ENCODE data around the gene ZFAND3. TPM values are rescaled to one million over a fixed set of nuclear protein-coding genes. Genes with fewer than 3 reads are reported as not detected.

The ZFAND3 gene
- total and polyA plus RNA-seq, 2 donors (not counting 3 experiments of a cell fraction or from before 2014, with no cell fraction given): 15.4 to 54.2 TPM

- no peaks in the 10 kb centered on the region for H3K9me1 ChIP-seq (replicated peaks; ENCODE audit: control insufficient read depth, extremely low read depth, insufficient read depth, low read length)
- no peaks in the 10 kb centered on the region for H3K9me3 ChIP-seq (replicated peaks; ENCODE audit: control insufficient read depth, insufficient read depth, low read length)
- no peaks in the 10 kb centered on the region for H4K20me1 ChIP-seq (replicated peaks; ENCODE audit: control insufficient read depth, extremely low read depth, insufficient read depth, low read length)
- no peak overlapping the region for H2AFZ ChIP-seq (ENCODE audit: low read depth, low read length)
- H3K36me3 ChIP-seq (ENCODE audit: control insufficient read depth in 2 of 2, extremely low read depth in 1 of 2, insufficient read depth in 2 of 2, low read length in 2 of 2): no peaks in the 10 kb centered on the region
- no peaks in the 10 kb centered on the region for H3K79me2 ChIP-seq (ENCODE audit: control insufficient read depth, insufficient read depth, low read length)
- H3K9ac ChIP-seq (replicated peaks; ENCODE audit: extremely low read depth, insufficient read depth, low read length): no peak overlapping the region
- no peak for DNase-seq (ENCODE audit: low read depth, low spot score)
- intact Hi-C loops (cut with micrococcal nuclease): no loop called here
- no peak overlapping the region for H3K4me3 ChIP-seq (replicated peaks in 1 of 3; ENCODE audit: insufficient read depth in 1 of 3, low read depth in 1 of 3, low read length in 3 of 3)
- POLR2A ChIA-PET: no interaction called here
- no peak overlapping the region for H3K27ac ChIP-seq (ENCODE audit: insufficient read depth, low read depth, low read length)
- CTCF ChIA-PET: interaction anchor here (1.9 kb wide), 1 partner anchor 325 kb away, joined by 7 read pairs; no protein-coding TSS in a partner anchor
- BruUV-seq (replicated peaks): no TSS peak
- no peak for FAIRE-seq
- TF ChIP-seq MAX (IDR thresholded peaks at IDR 0.05; ENCODE audit: insufficient read depth, insufficient read length) (no peak), FOS (IDR thresholded peaks at IDR 0.05; ENCODE audit: borderline replicate concordance, insufficient read depth, low read length) (no peak), JUN (IDR thresholded peaks at IDR 0.05; ENCODE audit: borderline replicate concordance, insufficient read depth, insufficient read length, low read depth) (no peak), EZH2 (IDR thresholded peaks at IDR 0.05; ENCODE audit: borderline replicate concordance, low read depth, low read length, severe bottlenecking) (no peak), POLR2A (IDR thresholded peaks at IDR 0.05; ENCODE audit: low read depth, low read length) (no peak), CTCF (IDR thresholded peaks at IDR 0.05; ENCODE audit: extremely low read depth in 1 of 2, insufficient read depth in 1 of 2, low read depth in 1 of 2, low read length in 2 of 2) (no peak), MYC (IDR thresholded peaks at IDR 0.05; ENCODE audit: low read depth, low read length) (no peak), POLR2AphosphoS5 (IDR thresholded peaks at IDR 0.05; ENCODE audit: insufficient read depth, low read depth, low read length) (no peak), GATA2 (IDR thresholded peaks at IDR 0.05; ENCODE audit: insufficient read depth, insufficient read length, low read depth, low read length) (no peak)
- no peaks in the 10 kb centered on the region for H3K27me3 ChIP-seq (ENCODE audit: control insufficient read depth in 2 of 2, insufficient read depth in 2 of 2, low read length in 2 of 2)
- H3K4me2 ChIP-seq (ENCODE audit: insufficient read depth, low read length): no peak overlapping the region
- dilution Hi-C loops (cut with MboI; ENCODE audit: extremely low pct_ligation_motif_present, low sequenced_read_pairs): no loop called here
- no peaks in the 10 kb centered on the region for H3K4me1 ChIP-seq (ENCODE audit: control insufficient read depth, extremely low read depth, insufficient read depth, low read length)
These were observed 349.2 kb downstream of the ZFAND3 start for GRCh38 chr6:38168699-38169098.
